MCF 10A (cell line): ENCODE measurements around the gene ATP6V0E1. TPM values are rescaled to one million over a fixed set of nuclear protein-coding genes. Genes with fewer than 3 reads are reported as not detected.

Experiments used
- BruUV-seq: library from RNA; stranded (reverse); fragments of 400-500 nt; replicated peaks from 2 replicates; lab custom pipeline; 2021; lab: Mats Ljungman, UMichigan
- CTCF ChIA-PET: fragments of 300-600 bp; sonication (Branson Sonifier 250); formaldehyde crosslinking; extraction: SDS; loops from one replicate; lab custom pipeline; 2021; ENCODE audit warnings: antibody characterized with exemption, inconsistent platforms; lab: Yijun Ruan, JAX
- POLR2A ChIA-PET: fragments of 300-600, 350-650 bp; sonication (Branson Sonifier 250); formaldehyde crosslinking; extraction: SDS; loops from one replicate; lab custom pipeline; 2020; ENCODE audit warnings: antibody characterized with exemption, inconsistent platforms; lab: Yijun Ruan, JAX
- DNase-seq: peaks from one replicate; pipeline ENCODE4 v3.0.0-alpha.2; 2018; ENCODE audit not compliant: unreplicated experiment
- H3K27ac Mint-ChIP-seq: one replicate; pipeline ENCODE4 v1.8.0; 2022; ENCODE audit warnings: mild to moderate bottlenecking, low read depth, mixed read lengths; ENCODE audit not compliant: unreplicated experiment
- H3K27me3 Mint-ChIP-seq: one replicate; pipeline ENCODE4 v1.8.0; 2022; ENCODE audit warnings: mixed read lengths; ENCODE audit not compliant: insufficient read depth, unreplicated experiment
- H3K36me3 Mint-ChIP-seq: one replicate; pipeline ENCODE4 v1.8.0; 2022; ENCODE audit warnings: mild to moderate bottlenecking, moderate library complexity, mixed read lengths; ENCODE audit not compliant: insufficient read depth, unreplicated experiment
- H3K4me1 Mint-ChIP-seq: one replicate; pipeline ENCODE4 v1.8.0; 2022; ENCODE audit warnings: mixed read lengths; ENCODE audit not compliant: insufficient read depth, unreplicated experiment
- H3K4me3 Mint-ChIP-seq: one replicate; pipeline ENCODE4 v1.8.0; 2022; ENCODE audit warnings: mild to moderate bottlenecking, moderate library complexity, mixed read lengths; ENCODE audit not compliant: unreplicated experiment
- H3K9me3 Mint-ChIP-seq: one replicate; pipeline ENCODE4 v1.8.0; 2022; ENCODE audit warnings: mixed read lengths; ENCODE audit not compliant: unreplicated experiment
- intact Hi-C: fragments of 100-400 bp; cut with micrococcal nuclease; formaldehyde crosslinking; loops from 2 replicates; pipeline ENCODE4 v1.14.1; 2022
- total RNA-seq: library from RNA; stranded (reverse); gene quantifications from 2 replicates; pipeline ENCODE4 v1.2.3, GENCODE V29; 2022
- TF ChIP-seq, protein P1 (sequence below): fragments of 200-600 bp; IDR thresholded peaks from one replicate; pipeline ENCODE4 v1.8.0; 2022; ENCODE audit warnings: antibody characterized with exemption, mild to moderate bottlenecking; ENCODE audit not compliant: unreplicated experiment

The ATP6V0E1 gene
- total RNA-seq, 1 experiment from 2014 or later: 171 TPM

DNA sequence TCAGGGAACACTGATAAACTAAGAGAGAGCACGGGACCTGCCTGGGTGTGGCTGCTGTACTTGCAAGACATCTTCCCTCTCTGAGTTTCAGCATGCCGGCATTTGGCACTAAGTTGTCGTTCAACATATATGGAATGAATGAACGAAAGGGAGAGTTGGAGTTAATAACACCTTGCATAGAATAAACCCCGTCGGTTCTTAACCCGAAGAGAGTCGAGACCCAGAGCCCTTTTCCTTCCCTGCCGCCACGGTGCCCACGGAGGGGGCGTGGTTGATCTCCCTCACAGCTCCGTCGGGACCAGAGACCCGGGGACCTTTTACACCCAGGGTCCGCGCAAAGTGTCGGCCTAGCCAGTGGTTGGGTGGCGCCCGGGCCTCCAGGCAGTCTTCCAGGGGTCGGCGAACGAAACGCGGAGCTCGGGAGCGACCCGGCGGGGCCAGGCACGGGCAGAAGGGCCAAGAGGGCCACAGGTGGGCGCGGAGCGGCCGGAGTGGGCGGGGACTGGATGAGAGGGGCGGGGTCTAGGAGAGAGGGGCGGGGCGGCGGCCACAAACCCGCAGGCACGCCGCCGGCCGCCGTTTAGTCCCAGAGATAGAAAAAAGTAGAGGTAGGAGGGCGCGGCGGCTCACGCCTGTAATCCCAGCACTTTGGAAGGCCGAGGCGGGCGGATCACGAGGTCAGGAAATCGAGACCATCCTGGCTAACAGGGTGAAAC is 25.1 kb upstream of the ATP6V0E1 start:
- peak; percentile 80 for DNase-seq
- no TSS peak for BruUV-seq
- Mint-ChIP-seq H3K4me3 (peak overlapping the region; percentile 94), H3K4me1 (peaks cover 49% of the 10 kb centered on the region), H3K27ac (peak overlapping the region; percentile 98), H3K9me3 (no peaks in the 10 kb centered on the region), H3K36me3 (peaks cover 13% of the 10 kb centered on the region), H3K27me3 (no peaks in the 10 kb centered on the region)
- intact Hi-C loops: loop anchor here (1.0 to 10.0 kb wide), 3 partner anchors 38 to 496 kb away; no protein-coding TSS in a partner anchor
- TF ChIP-seq, protein P1, sequence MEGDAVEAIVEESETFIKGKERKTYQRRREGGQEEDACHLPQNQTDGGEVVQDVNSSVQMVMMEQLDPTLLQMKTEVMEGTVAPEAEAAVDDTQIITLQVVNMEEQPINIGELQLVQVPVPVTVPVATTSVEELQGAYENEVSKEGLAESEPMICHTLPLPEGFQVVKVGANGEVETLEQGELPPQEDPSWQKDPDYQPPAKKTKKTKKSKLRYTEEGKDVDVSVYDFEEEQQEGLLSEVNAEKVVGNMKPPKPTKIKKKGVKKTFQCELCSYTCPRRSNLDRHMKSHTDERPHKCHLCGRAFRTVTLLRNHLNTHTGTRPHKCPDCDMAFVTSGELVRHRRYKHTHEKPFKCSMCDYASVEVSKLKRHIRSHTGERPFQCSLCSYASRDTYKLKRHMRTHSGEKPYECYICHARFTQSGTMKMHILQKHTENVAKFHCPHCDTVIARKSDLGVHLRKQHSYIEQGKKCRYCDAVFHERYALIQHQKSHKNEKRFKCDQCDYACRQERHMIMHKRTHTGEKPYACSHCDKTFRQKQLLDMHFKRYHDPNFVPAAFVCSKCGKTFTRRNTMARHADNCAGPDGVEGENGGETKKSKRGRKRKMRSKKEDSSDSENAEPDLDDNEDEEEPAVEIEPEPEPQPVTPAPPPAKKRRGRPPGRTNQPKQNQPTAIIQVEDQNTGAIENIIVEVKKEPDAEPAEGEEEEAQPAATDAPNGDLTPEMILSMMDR: no peak
- CTCF ChIA-PET: interaction anchor here (0.6 to 5.1 kb wide), 29 partner anchors 8 to 832 kb away, joined by 3 to 42 read pairs (median 4); partner anchors contain the start of gene ATP6V0E1
- POLR2A ChIA-PET: interaction anchor here (0.6 to 4.4 kb wide), 19 partner anchors 10 to 624 kb away, joined by 3 to 49 read pairs (median 4); partner anchors contain the start of genes ATP6V0E1, DUSP1 and STC2

- TF ChIP-seq, protein P1: no peak
- Mint-ChIP-seq H3K36me3 (peaks cover 26% of the 10 kb centered on the region), H3K27me3 (no peaks in the 10 kb centered on the region), H3K4me3 (peak overlapping the region; percentile 94), H3K27ac (peak overlapping the region; percentile 98), H3K4me1 (peaks cover 42% of the 10 kb centered on the region), H3K9me3 (no peaks in the 10 kb centered on the region)
- no peak for DNase-seq
- intact Hi-C loops: loop anchor here (1.0 to 10.0 kb wide), 3 partner anchors 39 to 495 kb away; no protein-coding TSS in a partner anchor
- ChIA-PET CTCF (interaction anchor here (0.5 to 5.1 kb wide), 32 partner anchors 8 to 659 kb away, joined by 3 to 42 read pairs (median 4); partner anchors contain the start of genes ATP6V0E1 and STC2), POLR2A (interaction anchor here (0.5 to 4.4 kb wide), 29 partner anchors 8 to 1003 kb away, joined by 3 to 49 read pairs (median 4); partner anchors contain the start of genes ATP6V0E1, DUSP1 and STC2)
- TSS peak; percentile 39 for BruUV-seq
These were observed 23.5 kb upstream of the ATP6V0E1 start for GRCh38 chr5:172959824-172960799.

DNA sequence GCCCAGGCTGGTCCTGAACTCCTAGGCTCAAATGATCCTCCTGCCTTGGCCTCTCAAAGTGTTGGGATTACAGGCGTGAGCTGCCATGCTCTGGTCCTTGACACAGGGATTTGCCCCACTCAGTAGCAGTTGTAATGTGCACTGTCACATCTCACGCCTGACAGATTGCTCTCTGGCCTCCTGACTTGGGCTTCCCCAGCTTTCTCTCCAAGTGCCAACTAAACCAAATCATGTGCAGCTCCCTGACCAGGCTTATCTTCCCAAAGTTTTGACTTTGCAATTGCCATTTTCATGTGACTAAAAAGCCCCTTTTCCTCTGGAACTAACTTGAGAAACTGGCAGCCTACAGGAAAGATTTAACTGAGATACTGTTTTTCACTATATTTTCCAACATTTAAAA is 13.7 kb upstream of the ATP6V0E1 start:
- TF ChIP-seq, protein P1: no peak
- Mint-ChIP-seq H3K27me3 (no peaks in the 10 kb centered on the region), H3K4me1 (no peaks in the 10 kb centered on the region), H3K9me3 (no peaks in the 10 kb centered on the region), H3K27ac (no peak overlapping the region), H3K36me3 (peaks cover 49% of the 10 kb centered on the region), H3K4me3 (no peak overlapping the region)
- DNase-seq: no peak
- intact Hi-C loops: loop anchor here (10.0 kb wide), 2 partner anchors 605 to 1015 kb away; partner anchors contain the start of gene C5orf47
- no TSS peak for BruUV-seq
- POLR2A ChIA-PET: interaction anchor here (4.3 kb wide), 1 partner anchor 14 kb away, joined by 22 read pairs; the partner anchor contains the start of gene ATP6V0E1
- CTCF ChIA-PET: no interaction called here
